ENCODE measurements around the gene GGA1. TPM values are rescaled to one million over a fixed set of nuclear protein-coding genes. Genes with fewer than 3 reads are reported as not detected.
A peak's percentile ranks its signal among the peaks of the same experiment; 100 is the strongest.

Gene GGA1
- total RNA-seq, 1 experiment from 2014 or later = 89.8 TPM

DNA sequence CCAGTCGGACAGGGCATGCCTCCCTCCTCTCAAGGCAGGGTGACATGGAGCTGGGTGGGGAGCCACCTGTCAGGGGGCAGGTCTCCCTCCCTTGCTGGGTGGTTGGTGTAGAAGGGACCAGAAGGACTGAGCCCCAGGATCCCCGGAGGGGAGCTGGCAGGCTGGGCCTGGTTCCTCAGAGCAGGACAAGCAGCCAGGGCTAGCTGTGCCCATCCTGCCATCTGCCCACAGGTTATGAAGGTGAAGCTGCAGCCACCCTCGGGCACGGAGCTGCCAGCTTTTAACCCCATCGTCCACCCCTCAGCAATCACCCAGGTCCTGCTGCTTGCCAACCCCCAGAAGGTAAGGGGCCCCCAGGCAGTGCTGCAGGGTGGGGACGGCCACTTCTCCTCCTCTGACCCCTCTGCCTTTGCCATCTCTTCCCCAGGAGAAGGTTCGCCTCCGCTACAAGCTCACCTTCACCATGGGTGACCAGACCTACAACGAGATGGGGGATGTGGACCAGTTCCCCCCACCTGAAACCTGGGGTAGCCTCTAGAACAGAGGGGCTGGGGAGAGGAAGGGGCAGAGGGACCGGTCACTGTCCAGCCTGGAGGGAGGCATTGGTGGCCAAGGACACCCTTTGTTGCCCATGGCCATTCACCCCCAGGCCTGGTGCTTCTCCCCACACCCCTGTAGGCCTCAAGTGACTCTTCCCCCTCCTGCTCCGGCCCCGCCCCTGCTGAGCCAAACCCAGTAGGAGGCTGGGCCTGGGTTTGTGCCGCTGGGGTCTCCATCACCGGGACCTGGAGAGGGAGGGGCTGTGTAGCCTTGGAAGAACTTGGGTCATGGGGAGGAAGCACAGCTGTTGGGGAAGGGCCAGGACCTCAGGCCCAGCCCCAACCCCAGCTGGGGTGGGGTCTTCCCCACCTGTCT lies 23.8 kb downstream of the GGA1 start:
- Mint-ChIP-seq H3K27me3 (ENCODE audit: unreplicated experiment) (no peaks in the 10 kb centered on the region), H3K36me3 (ENCODE audit: insufficient read depth, unreplicated experiment) (peaks cover 35% of the 10 kb centered on the region), H3K4me1 (ENCODE audit: low read depth, unreplicated experiment) (no peaks in the 10 kb centered on the region), H3K9me3 (ENCODE audit: low read depth, unreplicated experiment) (no peaks in the 10 kb centered on the region), H3K4me3 (ENCODE audit: low read depth, unreplicated experiment) (no peak overlapping the region), H3K27ac (ENCODE audit: unreplicated experiment) (no peak overlapping the region)
- BruUV-seq (replicated peaks) = TSS peak; percentile 13
- intact Hi-C loops (cut with micrococcal nuclease; ENCODE audit: unreplicated experiment) = no loop called here
- TF ChIP-seq, protein P1, sequence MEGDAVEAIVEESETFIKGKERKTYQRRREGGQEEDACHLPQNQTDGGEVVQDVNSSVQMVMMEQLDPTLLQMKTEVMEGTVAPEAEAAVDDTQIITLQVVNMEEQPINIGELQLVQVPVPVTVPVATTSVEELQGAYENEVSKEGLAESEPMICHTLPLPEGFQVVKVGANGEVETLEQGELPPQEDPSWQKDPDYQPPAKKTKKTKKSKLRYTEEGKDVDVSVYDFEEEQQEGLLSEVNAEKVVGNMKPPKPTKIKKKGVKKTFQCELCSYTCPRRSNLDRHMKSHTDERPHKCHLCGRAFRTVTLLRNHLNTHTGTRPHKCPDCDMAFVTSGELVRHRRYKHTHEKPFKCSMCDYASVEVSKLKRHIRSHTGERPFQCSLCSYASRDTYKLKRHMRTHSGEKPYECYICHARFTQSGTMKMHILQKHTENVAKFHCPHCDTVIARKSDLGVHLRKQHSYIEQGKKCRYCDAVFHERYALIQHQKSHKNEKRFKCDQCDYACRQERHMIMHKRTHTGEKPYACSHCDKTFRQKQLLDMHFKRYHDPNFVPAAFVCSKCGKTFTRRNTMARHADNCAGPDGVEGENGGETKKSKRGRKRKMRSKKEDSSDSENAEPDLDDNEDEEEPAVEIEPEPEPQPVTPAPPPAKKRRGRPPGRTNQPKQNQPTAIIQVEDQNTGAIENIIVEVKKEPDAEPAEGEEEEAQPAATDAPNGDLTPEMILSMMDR (IDR thresholded peaks at IDR 0.05; ENCODE audit: unreplicated experiment) = no peak
- CTCF ChIA-PET = interaction anchor here (3.8 kb wide), 1 partner anchor 11 kb away, joined by 18 read pairs; no protein-coding TSS in a partner anchor
- no peak for DNase-seq

DNA sequence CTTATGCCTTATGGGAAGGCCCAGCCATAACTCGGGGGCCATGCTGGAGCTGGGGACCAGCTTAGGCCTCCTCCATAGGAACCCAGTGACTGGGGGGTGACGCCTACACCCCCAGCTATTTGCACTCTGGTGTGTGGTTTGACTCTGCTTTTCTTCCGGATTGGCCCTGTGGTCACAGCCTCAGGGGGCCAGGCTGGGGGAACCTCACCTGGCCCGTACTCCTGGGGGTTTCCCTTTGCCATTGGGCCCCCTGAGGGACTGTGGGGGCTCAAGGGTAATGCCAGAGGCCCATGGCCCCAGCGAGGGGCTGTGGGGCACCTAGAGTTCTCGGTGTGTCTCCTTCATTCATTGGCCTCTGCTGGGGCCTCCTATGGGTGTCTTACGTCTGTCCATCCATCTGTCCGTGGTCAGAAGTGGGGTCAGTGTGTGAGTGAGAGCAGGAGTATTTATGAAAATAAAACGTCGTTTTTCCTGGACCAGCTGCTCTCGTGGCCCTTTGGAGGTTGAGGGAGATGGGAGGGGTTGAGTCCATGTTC lies 24.5 kb downstream of the GGA1 start:
- peaks cover 41% of the 10 kb centered on the region for H3K36me3 Mint-ChIP-seq (ENCODE audit: insufficient read depth, unreplicated experiment)
- no peaks in the 10 kb centered on the region for H3K4me1 Mint-ChIP-seq (ENCODE audit: low read depth, unreplicated experiment)
- H3K9me3 Mint-ChIP-seq (ENCODE audit: low read depth, unreplicated experiment) = no peaks in the 10 kb centered on the region
- H3K27me3 Mint-ChIP-seq (ENCODE audit: unreplicated experiment) = no peaks in the 10 kb centered on the region
- no peak overlapping the region for H3K27ac Mint-ChIP-seq (ENCODE audit: unreplicated experiment)
- intact Hi-C loops (cut with micrococcal nuclease; ENCODE audit: unreplicated experiment) = no loop called here
- DNase-seq = no peak
- TF ChIP-seq, protein P1 (IDR thresholded peaks at IDR 0.05; ENCODE audit: unreplicated experiment) = no peak
- CTCF ChIA-PET = interaction anchor here (3.8 kb wide), 1 partner anchor 10 kb away, joined by 18 read pairs; no protein-coding TSS in a partner anchor
- H3K4me3 Mint-ChIP-seq (ENCODE audit: low read depth, unreplicated experiment) = no peak overlapping the region
- BruUV-seq (replicated peaks) = no TSS peak

DNA sequence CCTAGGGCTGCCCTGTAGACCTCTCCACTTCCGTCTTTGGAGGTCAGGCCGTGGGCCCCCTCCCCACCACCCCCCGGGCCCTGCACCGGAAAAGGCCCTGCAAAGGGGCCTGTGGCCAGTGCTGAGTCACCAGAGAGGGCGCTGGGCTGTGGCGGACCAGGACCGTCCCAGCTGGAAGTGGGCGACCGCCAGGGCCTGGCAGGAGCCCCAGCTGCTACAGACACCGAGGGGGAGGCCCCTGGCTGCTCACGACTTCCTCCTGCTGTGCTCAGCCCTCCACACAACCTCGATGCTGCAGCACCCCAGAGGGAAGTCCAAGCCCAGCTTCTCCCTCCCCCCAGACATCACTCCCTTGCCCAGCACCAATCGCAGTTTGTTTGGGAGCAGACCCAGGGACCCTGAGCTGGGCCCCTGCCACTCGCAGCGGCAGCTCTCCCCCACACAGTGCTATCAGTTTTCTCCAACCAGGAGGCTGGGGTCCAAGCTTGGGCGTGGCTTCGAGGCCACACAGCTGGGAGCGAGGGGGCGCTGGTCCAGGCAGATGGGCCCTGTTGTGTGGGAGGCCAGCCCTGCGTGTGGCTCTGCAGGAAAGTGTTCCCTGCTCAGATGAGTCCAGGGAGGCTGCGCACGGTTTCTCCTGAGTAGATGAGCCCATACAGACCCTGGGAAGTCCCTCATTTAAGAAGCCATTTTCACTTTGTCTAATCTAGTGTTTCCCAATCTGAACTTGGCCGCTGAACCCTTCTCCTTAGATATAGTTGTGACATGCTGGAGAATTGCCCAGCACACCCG lies 25.2 kb downstream of the GGA1 start:
- DNase-seq = no peak
- BruUV-seq (replicated peaks) = no TSS peak

More for the DNA sequence above, 25.2 kb downstream of the GGA1 start:
- H3K4me1 Mint-ChIP-seq (ENCODE audit: low read depth, unreplicated experiment) = peaks cover 6% of the 10 kb centered on the region
- H3K9me3 Mint-ChIP-seq (ENCODE audit: low read depth, unreplicated experiment) = no peaks in the 10 kb centered on the region
- H3K4me3 Mint-ChIP-seq (ENCODE audit: low read depth, unreplicated experiment) = no peak overlapping the region
- H3K27ac Mint-ChIP-seq (ENCODE audit: unreplicated experiment) = no peak overlapping the region
- CTCF ChIA-PET = interaction anchor here (3.8 kb wide), 1 partner anchor 9 kb away, joined by 18 read pairs; no protein-coding TSS in a partner anchor
- TF ChIP-seq, protein P1 (IDR thresholded peaks at IDR 0.05; ENCODE audit: unreplicated experiment) = no peak
- H3K36me3 Mint-ChIP-seq (ENCODE audit: insufficient read depth, unreplicated experiment) = peaks cover 45% of the 10 kb centered on the region
- H3K27me3 Mint-ChIP-seq (ENCODE audit: unreplicated experiment) = no peaks in the 10 kb centered on the region
- intact Hi-C loops (cut with micrococcal nuclease; ENCODE audit: unreplicated experiment) = no loop called here

All from Calu3 (cell line).